Esophagus muscularis mucosa (tissue), 4 donors: Measurements from ENCODE around the gene RGS1.
A peak's percentile ranks its signal among the peaks of the same experiment; 100 is the strongest.

Source experiments
- CTCF ChIP-seq, 3 experiments: fragments of 200-600 bp in 2 of 3; fragments of 450-650 bp in 1 of 3; sonication (generic) in 2 of 3; IDR thresholded peaks; one replicate each; pipeline ENCODE4 v1.5.1; 2017 to 2019; ENCODE audit warnings: antibody characterized with exemption in 3 of 3, mild to moderate bottlenecking in 2 of 3, moderate library complexity in 1 of 3
- EP300 ChIP-seq: sonication (generic); formaldehyde crosslinking; IDR thresholded peaks from one replicate; pipeline ENCODE4 v1.6.1; 2017; ENCODE audit warnings: antibody characterized with exemption
- POLR2A ChIP-seq: fragments of 450-650 bp; IDR thresholded peaks from one replicate; pipeline ENCODE4 v1.6.1; 2017; ENCODE audit warnings: antibody characterized with exemption, moderate library complexity, mild to moderate bottlenecking, low read depth
- POLR2AphosphoS5 ChIP-seq, 2 donors: sonication (generic); formaldehyde crosslinking; IDR thresholded peaks; one replicate each; pipeline ENCODE4 v1.6.1; 2017; ENCODE audit warnings: antibody characterized with exemption in 2 of 2

GRCh38 chr1:192592981-192593708, 17.6 kb downstream of the RGS1 start:
- TF ChIP-seq CTCF (IDR thresholded peaks at IDR 0.05) (no peak), EP300 (no peak), POLR2A (no peak), POLR2AphosphoS5 (IDR thresholded peaks at IDR 0.05) (peak; percentile 38 to 39)
